WTC11 (cell line): ENCODE measurements around the gene CFL1.
A peak's percentile ranks its signal among the peaks of the same experiment; 100 is the strongest.

Experiments used
- NR1H2 ChIP-seq: sonication (generic); formaldehyde crosslinking; IDR thresholded peaks from 2 replicates; pipeline ENCODE4 v1.9.0; 2021; ENCODE audit warnings: mild to moderate bottlenecking, moderate library complexity, missing genetic modification reagents
- TF ChIP-seq, protein P1 (sequence below): fragments of 200-600 bp; IDR thresholded peaks from 2 replicates; pipeline ENCODE4 v1.8.0; 2022; ENCODE audit warnings: antibody characterized with exemption
- TF ChIP-seq, protein P2 (sequence below): sonication (generic); formaldehyde crosslinking; IDR thresholded peaks from 2 replicates; pipeline ENCODE4 v1.8.1; 2023; ENCODE audit warnings: mild to moderate bottlenecking, missing genetic modification reagents, borderline replicate concordance

DNA sequence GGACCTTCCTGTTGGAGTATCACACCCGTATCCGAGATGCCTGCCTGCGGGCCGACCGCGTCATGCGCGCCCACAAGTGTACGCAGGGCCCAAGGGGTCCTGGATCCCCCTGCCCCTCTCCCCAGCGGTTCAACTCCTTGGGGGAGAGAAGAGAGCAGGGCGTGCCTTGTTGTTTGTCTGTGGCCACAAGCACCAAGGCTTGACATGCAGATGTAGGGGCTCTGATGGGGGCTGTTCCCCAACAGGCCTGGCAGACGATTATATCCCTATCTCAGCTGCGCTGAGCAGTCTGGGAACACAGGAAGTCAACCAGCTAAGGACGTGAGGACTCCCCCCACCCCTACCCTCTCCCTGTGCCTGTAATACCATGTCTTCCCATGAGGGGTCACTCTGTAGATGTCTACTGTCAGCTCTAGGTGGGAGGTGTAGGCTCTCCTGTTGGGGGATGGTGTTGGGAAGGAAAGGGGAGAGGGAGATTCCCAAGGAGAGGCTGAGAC is 6.8 kb downstream of the CFL1 start:
- TF ChIP-seq, protein P1, sequence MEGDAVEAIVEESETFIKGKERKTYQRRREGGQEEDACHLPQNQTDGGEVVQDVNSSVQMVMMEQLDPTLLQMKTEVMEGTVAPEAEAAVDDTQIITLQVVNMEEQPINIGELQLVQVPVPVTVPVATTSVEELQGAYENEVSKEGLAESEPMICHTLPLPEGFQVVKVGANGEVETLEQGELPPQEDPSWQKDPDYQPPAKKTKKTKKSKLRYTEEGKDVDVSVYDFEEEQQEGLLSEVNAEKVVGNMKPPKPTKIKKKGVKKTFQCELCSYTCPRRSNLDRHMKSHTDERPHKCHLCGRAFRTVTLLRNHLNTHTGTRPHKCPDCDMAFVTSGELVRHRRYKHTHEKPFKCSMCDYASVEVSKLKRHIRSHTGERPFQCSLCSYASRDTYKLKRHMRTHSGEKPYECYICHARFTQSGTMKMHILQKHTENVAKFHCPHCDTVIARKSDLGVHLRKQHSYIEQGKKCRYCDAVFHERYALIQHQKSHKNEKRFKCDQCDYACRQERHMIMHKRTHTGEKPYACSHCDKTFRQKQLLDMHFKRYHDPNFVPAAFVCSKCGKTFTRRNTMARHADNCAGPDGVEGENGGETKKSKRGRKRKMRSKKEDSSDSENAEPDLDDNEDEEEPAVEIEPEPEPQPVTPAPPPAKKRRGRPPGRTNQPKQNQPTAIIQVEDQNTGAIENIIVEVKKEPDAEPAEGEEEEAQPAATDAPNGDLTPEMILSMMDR: peak; percentile 69
- TF ChIP-seq, protein P2, sequence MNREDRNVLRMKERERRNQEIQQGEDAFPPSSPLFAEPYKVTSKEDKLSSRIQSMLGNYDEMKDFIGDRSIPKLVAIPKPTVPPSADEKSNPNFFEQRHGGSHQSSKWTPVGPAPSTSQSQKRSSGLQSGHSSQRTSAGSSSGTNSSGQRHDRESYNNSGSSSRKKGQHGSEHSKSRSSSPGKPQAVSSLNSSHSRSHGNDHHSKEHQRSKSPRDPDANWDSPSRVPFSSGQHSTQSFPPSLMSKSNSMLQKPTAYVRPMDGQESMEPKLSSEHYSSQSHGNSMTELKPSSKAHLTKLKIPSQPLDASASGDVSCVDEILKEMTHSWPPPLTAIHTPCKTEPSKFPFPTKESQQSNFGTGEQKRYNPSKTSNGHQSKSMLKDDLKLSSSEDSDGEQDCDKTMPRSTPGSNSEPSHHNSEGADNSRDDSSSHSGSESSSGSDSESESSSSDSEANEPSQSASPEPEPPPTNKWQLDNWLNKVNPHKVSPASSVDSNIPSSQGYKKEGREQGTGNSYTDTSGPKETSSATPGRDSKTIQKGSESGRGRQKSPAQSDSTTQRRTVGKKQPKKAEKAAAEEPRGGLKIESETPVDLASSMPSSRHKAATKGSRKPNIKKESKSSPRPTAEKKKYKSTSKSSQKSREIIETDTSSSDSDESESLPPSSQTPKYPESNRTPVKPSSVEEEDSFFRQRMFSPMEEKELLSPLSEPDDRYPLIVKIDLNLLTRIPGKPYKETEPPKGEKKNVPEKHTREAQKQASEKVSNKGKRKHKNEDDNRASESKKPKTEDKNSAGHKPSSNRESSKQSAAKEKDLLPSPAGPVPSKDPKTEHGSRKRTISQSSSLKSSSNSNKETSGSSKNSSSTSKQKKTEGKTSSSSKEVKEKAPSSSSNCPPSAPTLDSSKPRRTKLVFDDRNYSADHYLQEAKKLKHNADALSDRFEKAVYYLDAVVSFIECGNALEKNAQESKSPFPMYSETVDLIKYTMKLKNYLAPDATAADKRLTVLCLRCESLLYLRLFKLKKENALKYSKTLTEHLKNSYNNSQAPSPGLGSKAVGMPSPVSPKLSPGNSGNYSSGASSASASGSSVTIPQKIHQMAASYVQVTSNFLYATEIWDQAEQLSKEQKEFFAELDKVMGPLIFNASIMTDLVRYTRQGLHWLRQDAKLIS (CRISPR knock-in tag): no peak
- TF ChIP-seq NR1H2 (CRISPR knock-in tag): no peak
